ENCODE results near the gene MEF2C. TPM values are rescaled to one million over a fixed set of nuclear protein-coding genes. Genes with fewer than 3 reads are reported as not detected.

MEF2C gene
- total RNA-seq, 1 donor from 2014 or later: 0.33 TPM

DNA sequence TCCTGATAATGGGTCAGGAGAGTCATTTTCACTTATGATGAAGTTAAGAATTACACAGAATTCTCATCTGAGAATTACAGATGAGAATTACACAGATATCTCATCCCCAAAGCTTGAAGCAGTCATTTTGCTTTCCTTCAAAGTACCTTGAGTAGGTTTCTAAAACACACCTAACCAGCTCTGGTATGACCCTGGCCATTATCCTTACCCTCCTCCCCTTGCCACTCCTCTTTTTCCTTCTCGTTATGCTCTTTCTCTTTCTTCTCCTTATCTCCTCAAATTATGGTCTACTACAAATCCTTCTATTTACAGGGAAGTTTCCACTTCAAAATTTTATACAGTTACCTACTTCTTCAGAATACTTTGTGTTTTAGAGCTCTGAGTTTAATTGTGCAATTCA, 44.5 kb downstream of the MEF2C start:
- Mint-ChIP-seq H3K9me3 (no peaks in the 10 kb centered on the region), H3K27me3 (peaks cover 11% of the 10 kb centered on the region), H3K4me3 (no peak overlapping the region), H3K36me3 (ENCODE audit: low read depth) (no peaks in the 10 kb centered on the region), H3K27ac (no peak overlapping the region), H3K4me1 (peaks cover 4% of the 10 kb centered on the region)
- no peak for DNase-seq
- intact Hi-C loops (cut with micrococcal nuclease): no loop called here

DNA sequence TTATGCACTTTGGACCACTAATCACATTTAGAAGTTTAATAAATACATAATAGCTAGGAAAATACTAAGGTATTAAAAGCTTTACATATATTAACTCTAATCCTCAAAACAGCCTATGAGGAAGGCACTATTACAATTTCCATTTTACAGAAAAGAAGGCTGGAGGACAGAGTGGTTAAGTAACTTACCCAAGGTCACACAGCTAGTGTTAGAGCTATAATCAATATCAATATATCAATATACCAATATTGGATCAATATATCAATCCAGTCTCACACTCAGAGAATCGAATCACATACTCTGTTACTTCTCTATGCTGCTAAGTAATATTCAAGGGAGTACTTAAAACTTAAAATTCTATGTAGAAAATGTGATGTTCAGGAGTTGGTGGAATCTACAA, 45.2 kb downstream of the MEF2C start:
- H3K9me3 Mint-ChIP-seq: no peaks in the 10 kb centered on the region
- intact Hi-C loops (cut with micrococcal nuclease): no loop called here
- peaks cover 4% of the 10 kb centered on the region for H3K4me1 Mint-ChIP-seq
- DNase-seq: no peak
- no peak overlapping the region for H3K4me3 Mint-ChIP-seq
- H3K27ac Mint-ChIP-seq: no peak overlapping the region
- no peaks in the 10 kb centered on the region for H3K36me3 Mint-ChIP-seq (ENCODE audit: low read depth)
- peaks cover 9% of the 10 kb centered on the region for H3K27me3 Mint-ChIP-seq

DNA sequence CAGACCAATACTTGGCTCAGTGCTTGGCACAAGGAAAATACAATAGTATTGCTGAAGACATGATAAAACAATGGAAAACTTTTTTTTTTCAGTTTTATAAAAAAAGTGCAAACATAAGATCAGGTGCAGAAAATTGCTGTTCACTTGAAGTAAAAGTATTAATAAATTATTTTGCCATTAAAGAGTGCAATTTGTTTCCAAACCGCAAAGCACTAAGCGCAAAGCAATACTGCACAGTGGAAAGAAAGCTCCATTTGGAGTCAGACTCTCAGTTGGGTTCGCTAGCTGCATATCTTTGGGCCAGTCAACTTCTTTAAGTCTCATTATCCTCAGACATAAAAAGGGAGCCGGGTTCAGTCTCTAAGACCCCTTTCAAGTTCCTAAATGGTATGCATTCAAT, 45.8 kb downstream of the MEF2C start:
- intact Hi-C loops (cut with micrococcal nuclease): no loop called here
- no peak for DNase-seq
- H3K36me3 Mint-ChIP-seq (ENCODE audit: low read depth): no peaks in the 10 kb centered on the region

DNA sequence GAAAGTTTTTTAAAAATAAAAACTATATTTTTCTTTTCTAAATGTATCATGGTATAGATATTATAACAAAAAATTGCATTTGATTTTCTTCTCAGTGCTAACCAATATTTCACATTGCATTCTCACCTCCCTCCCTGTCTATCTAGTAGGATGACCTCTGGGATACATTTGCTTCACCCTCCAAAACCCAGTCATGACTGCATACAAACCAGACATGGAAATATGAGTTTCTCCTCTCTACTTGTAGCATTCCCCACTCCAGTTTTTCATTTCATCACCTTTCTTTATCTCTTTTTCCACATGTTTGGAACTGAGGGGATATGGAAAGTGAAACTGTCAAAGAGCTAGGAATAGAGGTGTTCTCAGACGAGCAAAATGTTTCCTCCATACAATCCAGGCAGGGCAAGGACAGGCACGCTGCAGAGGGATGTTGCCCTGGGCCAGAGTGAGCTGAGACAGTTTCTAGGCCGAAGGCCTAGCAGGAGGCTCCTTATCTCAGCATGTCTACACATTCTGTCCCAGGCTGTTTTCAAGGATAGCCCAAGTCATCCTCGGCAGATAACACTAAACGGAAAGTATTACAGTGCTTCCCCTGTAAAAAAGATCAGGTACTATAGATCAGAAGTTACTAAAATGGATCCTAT, 46.7 kb downstream of the MEF2C start:
- Mint-ChIP-seq H3K27me3 (peaks cover 7% of the 10 kb centered on the region), H3K9me3 (no peaks in the 10 kb centered on the region), H3K27ac (no peak overlapping the region), H3K4me1 (peaks cover 4% of the 10 kb centered on the region), H3K4me3 (no peak overlapping the region), H3K36me3 (ENCODE audit: low read depth) (no peaks in the 10 kb centered on the region)
- DNase-seq: no peak
- intact Hi-C loops (cut with micrococcal nuclease): no loop called here

More for the DNA sequence above, 45.8 kb downstream of the MEF2C start:
- Mint-ChIP-seq H3K27ac (no peak overlapping the region), H3K4me1 (peaks cover 4% of the 10 kb centered on the region), H3K4me3 (no peak overlapping the region), H3K9me3 (no peaks in the 10 kb centered on the region), H3K27me3 (peaks cover 7% of the 10 kb centered on the region)

DNA sequence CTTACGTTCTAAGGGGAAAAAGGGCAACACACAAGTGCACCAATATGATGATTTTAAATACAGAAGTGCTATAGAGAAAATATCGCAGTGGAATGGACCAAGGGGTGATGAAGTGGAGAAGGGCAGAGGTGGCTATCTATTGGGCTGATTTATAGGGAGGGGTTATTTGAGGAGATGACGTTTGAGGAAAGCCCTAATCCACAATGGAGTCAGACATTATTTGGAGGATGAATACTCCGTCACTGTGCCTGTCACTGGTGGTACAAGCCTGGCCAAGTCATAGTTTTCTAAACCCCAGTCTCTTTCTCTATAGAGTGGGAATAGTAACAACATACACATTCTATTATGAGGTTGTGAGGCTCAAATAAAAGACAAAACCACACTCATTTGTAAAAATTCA, 48.5 kb downstream of the MEF2C start:
- intact Hi-C loops (cut with micrococcal nuclease): loop anchor here (5.0 kb wide), 1 partner anchor 48 kb away; the partner anchor contains the start of gene MEF2C
- Mint-ChIP-seq H3K4me3 (no peak overlapping the region), H3K36me3 (ENCODE audit: low read depth) (no peaks in the 10 kb centered on the region), H3K27ac (no peak overlapping the region), H3K4me1 (peaks cover 10% of the 10 kb centered on the region), H3K27me3 (peaks cover 4% of the 10 kb centered on the region), H3K9me3 (no peaks in the 10 kb centered on the region)
- DNase-seq: no peak

DNA sequence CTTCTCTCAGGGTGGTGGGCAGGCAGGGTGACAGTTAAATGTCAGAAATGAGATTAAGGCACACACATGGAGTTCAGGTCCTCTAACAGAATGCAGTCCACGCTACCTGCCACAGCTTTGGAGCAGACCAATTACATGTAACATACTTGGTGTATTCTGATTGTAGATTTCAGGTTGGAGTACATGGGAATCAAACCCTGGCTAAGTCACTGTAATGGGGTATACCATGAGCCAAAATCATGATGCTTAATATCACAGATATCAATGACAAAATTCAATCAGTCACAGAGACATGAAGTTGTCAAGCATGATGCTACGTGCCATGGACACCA, 48.9 kb downstream of the MEF2C start:
- Mint-ChIP-seq H3K36me3 (ENCODE audit: low read depth) (no peaks in the 10 kb centered on the region), H3K4me1 (peaks cover 13% of the 10 kb centered on the region), H3K27ac (no peak overlapping the region), H3K4me3 (no peak overlapping the region), H3K9me3 (no peaks in the 10 kb centered on the region), H3K27me3 (peaks cover 3% of the 10 kb centered on the region)
- no peak for DNase-seq
- intact Hi-C loops (cut with micrococcal nuclease): loop anchor here (5.0 kb wide), 1 partner anchor 48 kb away; the partner anchor contains the start of gene MEF2C

DNA sequence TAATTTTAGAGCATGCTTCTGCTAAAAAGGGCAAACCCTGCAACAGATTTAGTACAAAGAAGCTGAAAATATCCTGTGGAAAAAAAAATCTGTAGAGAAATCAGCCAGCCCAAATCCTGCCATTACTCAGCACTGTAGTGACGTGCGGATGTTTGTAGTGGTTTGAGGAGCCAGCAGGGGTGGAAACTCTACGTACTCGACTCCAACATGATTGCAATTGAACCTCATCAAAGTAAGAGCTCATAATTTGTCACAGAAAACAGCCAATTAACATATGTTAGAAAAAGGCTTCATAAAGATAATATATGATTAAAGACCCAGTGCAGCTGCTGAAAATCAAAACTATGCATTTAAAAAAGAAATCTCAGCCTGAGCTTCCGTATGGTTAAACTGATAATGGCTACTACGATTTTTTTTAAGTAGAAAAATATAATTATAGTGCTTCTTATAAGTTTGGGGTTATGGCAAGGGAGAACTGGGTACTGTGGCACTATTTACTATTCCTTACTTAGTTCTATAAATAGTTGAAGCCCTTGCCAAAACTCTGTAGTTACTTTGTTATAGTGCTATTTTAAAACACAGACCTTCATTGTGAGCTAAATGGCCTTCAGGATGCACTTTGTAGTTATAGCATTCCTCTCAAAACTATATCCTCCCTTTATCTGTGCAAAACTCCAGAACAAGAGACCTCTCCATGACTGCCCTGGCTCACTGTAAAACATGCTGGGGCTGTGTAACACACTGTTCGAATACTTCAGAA, 49.4 kb downstream of the MEF2C start:
- DNase-seq: peak; percentile 73
- intact Hi-C loops (cut with micrococcal nuclease): loop anchor here (1.0 to 5.0 kb wide), 4 partner anchors 12 to 481 kb away; partner anchors contain the start of gene MEF2C
- peaks cover 16% of the 10 kb centered on the region for H3K4me1 Mint-ChIP-seq

DNA sequence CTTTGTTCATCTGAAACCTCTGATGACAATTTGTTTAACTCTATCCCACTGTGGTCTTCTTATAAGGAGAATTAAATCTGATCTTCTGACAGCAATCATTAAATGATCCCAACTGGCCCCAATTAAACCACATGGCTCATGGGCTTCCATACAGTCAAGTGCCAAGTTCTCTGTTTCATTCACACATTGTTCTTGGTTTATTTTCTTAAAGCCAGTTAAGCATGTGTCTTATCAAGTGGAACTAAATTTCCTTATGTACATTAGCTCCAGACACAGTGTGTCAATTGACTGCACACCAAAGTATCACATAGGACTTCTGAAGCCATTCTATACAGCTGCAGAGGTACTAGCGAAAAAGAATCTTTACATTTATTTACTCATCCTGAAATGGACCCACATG, 51.2 kb downstream of the MEF2C start:
- intact Hi-C loops (cut with micrococcal nuclease): loop anchor here (2.0 to 5.0 kb wide), 2 partner anchors 47 to 50 kb away; partner anchors contain the start of gene MEF2C
- H3K27ac Mint-ChIP-seq: no peak overlapping the region
- DNase-seq: no peak
- no peaks in the 10 kb centered on the region for H3K9me3 Mint-ChIP-seq
- H3K36me3 Mint-ChIP-seq (ENCODE audit: low read depth): no peaks in the 10 kb centered on the region
- no peaks in the 10 kb centered on the region for H3K27me3 Mint-ChIP-seq
- peaks cover 33% of the 10 kb centered on the region for H3K4me1 Mint-ChIP-seq
- H3K4me3 Mint-ChIP-seq: no peak overlapping the region

More for the DNA sequence above, 49.4 kb downstream of the MEF2C start:
- H3K9me3 Mint-ChIP-seq: no peaks in the 10 kb centered on the region
- no peak overlapping the region for H3K27ac Mint-ChIP-seq
- H3K36me3 Mint-ChIP-seq (ENCODE audit: low read depth): no peaks in the 10 kb centered on the region
- no peak overlapping the region for H3K4me3 Mint-ChIP-seq
- H3K27me3 Mint-ChIP-seq: peaks cover 2% of the 10 kb centered on the region

DNA sequence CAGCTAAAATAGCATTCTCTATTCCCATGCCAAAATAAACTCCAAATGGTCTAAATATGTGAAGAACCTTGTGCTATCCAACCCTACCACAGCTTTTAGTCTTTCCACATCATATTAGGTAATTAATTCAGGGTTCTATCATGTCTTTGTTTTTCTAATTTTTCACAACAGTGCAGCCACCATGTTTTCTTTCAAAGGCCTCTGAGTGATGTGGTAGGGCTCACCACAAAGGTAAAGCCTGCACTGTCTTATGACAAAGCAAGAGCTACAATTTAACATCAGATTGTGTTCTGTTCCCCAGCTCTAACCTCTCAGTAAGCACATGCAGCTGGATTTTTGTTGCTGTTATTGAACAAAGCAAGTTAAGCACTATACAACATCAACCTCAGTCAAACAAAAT, 52.4 kb downstream of the MEF2C start:
- no peaks in the 10 kb centered on the region for H3K36me3 Mint-ChIP-seq (ENCODE audit: low read depth)

DNA sequence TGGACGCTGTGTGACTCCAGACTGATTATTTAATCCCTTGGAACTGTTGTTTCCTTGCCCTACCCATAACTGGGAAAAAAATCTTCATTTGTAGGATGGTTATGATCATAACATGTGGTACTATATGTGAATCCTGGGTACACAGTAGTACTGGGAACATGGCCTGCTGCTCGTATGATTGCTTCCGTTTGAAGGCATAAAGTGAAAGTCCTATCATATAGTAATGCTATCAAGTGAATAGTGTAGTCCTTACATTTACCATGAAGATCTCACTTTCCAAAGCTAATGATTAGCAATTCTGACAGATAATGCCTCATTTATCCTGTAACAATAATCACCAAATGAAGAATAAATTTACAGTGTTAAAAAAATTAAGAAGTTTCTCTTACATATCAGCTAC, 53.2 kb downstream of the MEF2C start:
- intact Hi-C loops (cut with micrococcal nuclease): loop anchor here (5.0 kb wide), 2 partner anchors 53 to 577 kb away; partner anchors contain the start of gene MEF2C
- Mint-ChIP-seq H3K4me3 (no peak overlapping the region), H3K27me3 (peaks cover 7% of the 10 kb centered on the region), H3K36me3 (ENCODE audit: low read depth) (no peaks in the 10 kb centered on the region), H3K27ac (no peak overlapping the region), H3K9me3 (no peaks in the 10 kb centered on the region), H3K4me1 (peaks cover 38% of the 10 kb centered on the region)
- DNase-seq: no peak

More for the DNA sequence above, 52.4 kb downstream of the MEF2C start:
- H3K4me1 Mint-ChIP-seq: peaks cover 38% of the 10 kb centered on the region
- no peak for DNase-seq
- intact Hi-C loops (cut with micrococcal nuclease): loop anchor here (5.0 kb wide), 1 partner anchor 52 kb away; the partner anchor contains the start of gene MEF2C
- H3K9me3 Mint-ChIP-seq: no peaks in the 10 kb centered on the region
- H3K4me3 Mint-ChIP-seq: no peak overlapping the region
- peaks cover 4% of the 10 kb centered on the region for H3K27me3 Mint-ChIP-seq
- H3K27ac Mint-ChIP-seq: no peak overlapping the region

DNA sequence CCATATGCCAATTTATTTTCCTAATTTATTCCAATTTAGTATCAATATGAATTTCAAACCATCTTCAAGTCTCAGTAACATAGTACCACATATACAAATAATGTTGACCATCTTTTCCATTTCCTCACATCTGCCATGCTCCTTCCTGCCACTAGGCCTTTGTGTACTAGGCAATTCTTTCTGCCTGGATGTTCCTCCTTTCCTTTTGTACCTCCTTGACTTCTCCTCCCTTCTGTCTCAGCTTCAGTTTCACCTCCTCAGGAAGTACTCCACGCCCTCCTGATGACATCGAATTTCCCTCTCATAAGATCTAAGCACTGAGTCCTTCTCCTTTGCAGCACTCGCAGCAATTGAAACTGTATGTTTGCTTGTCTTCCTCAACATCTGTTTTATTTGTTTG, 53.9 kb downstream of the MEF2C start:
- intact Hi-C loops (cut with micrococcal nuclease): loop anchor here (5.0 kb wide), 1 partner anchor 577 kb away; no protein-coding TSS in a partner anchor
- Mint-ChIP-seq H3K27me3 (peaks cover 9% of the 10 kb centered on the region), H3K4me1 (peaks cover 37% of the 10 kb centered on the region), H3K36me3 (ENCODE audit: low read depth) (no peaks in the 10 kb centered on the region), H3K27ac (peak overlapping the region; percentile 14), H3K4me3 (no peak overlapping the region), H3K9me3 (no peaks in the 10 kb centered on the region)
- DNase-seq: no peak

DNA sequence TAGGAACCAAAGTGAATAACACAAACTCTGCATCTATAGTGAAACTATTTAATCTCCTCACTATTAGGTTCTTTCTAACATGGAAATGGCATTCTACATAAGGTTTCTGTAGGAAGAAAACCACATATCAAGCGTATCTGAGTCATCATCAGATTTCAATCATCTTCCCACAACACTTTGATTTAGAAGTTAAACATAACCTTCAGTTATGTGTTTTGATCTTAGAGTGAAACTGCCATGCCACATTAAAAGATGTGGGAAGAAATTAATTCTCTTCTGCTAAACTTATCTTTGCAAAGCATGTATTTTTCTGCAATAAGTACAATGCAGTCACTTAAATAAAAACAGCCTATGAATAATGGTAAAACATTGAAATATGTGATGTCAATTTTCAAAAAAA, 55.0 kb downstream of the MEF2C start:
- intact Hi-C loops (cut with micrococcal nuclease): loop anchor here (1.0 to 5.0 kb wide), 2 partner anchors 17 to 576 kb away; no protein-coding TSS in a partner anchor
- H3K27me3 Mint-ChIP-seq: peaks cover 12% of the 10 kb centered on the region
- no peak for DNase-seq
- H3K9me3 Mint-ChIP-seq: no peaks in the 10 kb centered on the region
- H3K36me3 Mint-ChIP-seq (ENCODE audit: low read depth): no peaks in the 10 kb centered on the region
- peak overlapping the region; percentile 38 for H3K4me3 Mint-ChIP-seq
- peaks cover 34% of the 10 kb centered on the region for H3K4me1 Mint-ChIP-seq
- peak overlapping the region; percentile 32 for H3K27ac Mint-ChIP-seq

DNA sequence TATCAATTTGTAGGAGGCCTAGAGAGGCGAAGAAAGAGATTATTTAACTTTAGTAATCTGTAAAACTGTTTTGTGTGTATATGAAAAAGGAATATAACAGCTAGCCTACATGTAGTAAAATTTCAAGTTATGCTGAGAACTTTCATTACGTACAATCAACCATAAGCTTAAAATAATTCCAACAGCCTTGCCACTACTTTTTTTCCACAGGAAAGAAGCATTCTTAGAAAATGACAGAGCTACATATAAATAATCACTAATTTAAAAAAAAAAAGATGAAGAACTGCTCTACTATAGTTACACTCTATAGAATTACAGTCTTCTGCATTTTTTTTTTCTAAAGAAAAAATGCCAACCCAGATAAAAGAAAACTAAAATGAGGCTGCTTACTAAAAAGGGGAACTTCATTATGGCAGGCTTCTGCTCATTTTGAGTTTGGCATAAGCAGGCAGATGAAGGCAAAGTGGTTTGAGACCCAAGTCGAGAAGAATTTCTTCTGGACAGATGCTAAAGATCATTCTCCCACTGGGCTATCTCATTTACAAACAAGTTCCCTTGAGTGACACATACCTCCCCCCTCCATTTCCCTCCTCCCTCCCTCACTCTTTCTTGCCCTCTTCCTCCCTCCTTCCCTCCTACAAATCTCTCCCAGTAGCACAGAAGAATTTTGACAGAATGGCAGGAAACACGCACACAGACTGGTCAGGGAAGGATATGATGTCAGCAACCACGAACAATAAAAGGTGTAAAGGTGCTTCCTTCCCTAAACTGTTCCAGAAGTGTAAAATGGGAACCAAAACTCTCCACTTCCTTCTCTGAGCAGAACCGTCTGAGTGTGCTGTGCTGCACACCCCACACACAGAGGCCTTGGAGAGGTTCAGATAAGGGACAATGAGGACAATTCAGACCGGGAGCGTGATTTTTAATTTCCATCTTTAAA, 56.1 kb downstream of the MEF2C start:
- intact Hi-C loops (cut with micrococcal nuclease): loop anchor here (5.0 kb wide), 1 partner anchor 575 kb away; no protein-coding TSS in a partner anchor
- Mint-ChIP-seq H3K27me3 (peaks cover 15% of the 10 kb centered on the region), H3K4me3 (peak overlapping the region; percentile 36), H3K9me3 (no peaks in the 10 kb centered on the region), H3K27ac (peak overlapping the region; percentile 35), H3K4me1 (peaks cover 34% of the 10 kb centered on the region), H3K36me3 (ENCODE audit: low read depth) (no peaks in the 10 kb centered on the region)
- peak; percentile 55 for DNase-seq

Data from activated CD4-positive, alpha-beta T cell treated with anti-CD3 and anti-CD28 coated beads, Interleukin-2, amount 10 ng/mL, durations not matched to agents 24 days and 14 days (primary cell).